Activated naive CD8-positive, alpha-beta T cell treated with anti-CD3 and anti-CD28 coated beads, Interleukin-2, amount 50 U/mL, for 24 hours (primary cell): ENCODE results near the gene CRACR2B.

Source experiments
- ATAC-seq: fragments of 150-1000 bp; cut with Tn5 transposase; one replicate; pipeline ENCODE4 v1.10.0; 2021
- DNase-seq: peaks from one replicate; pipeline ENCODE4 v3.0.0; 2021
- H3K27ac Mint-ChIP-seq: one replicate; pipeline ENCODE4 v1.8.0; 2021; ENCODE audit warnings: mild to moderate bottlenecking, mixed read lengths
- H3K27me3 Mint-ChIP-seq: one replicate; pipeline ENCODE4 v1.8.0; 2021; ENCODE audit warnings: mixed read lengths
- H3K36me3 Mint-ChIP-seq: one replicate; pipeline ENCODE4 v1.8.0; 2021; ENCODE audit warnings: low read depth, mixed read lengths
- H3K4me1 Mint-ChIP-seq: one replicate; pipeline ENCODE4 v1.8.0; 2021; ENCODE audit warnings: mixed read lengths
- H3K4me3 Mint-ChIP-seq: one replicate; pipeline ENCODE4 v1.8.0; 2021; ENCODE audit warnings: mild to moderate bottlenecking, moderate library complexity, mixed read lengths
- H3K9me3 Mint-ChIP-seq: one replicate; pipeline ENCODE4 v1.8.0; 2021; ENCODE audit warnings: mixed read lengths

Gene CRACR2B

DNA sequence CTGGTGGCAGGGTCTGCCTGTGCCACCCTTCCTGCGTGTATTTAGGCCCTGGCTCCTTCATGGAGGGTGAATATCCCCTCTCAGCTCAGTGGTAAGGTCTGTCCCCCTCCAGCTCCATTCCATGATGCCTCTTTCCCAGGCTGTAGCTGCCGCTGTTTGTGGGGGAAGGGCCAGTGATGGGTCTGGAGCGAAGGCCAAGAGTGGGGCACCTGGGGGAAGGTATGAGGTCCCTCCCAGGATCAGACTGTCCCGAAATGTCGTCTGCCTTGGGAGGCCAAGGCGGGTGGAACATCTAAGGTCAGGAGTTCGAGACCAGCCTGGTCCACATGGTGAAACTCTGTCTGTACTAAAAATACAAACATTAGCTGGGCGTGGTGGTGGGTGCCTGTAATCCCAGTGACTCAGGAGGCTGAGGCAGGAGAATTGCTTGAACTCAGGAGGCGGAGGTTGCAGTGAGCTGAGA is 6.2 kb downstream of the CRACR2B start:
- DNase-seq (no peak), ATAC-seq (no peak)
- peak overlapping the region; percentile 76 for H3K4me3 Mint-ChIP-seq
- H3K9me3 Mint-ChIP-seq, result no peaks in the 10 kb centered on the region
- H3K27me3 Mint-ChIP-seq, result peaks cover 20% of the 10 kb centered on the region
- H3K4me1 Mint-ChIP-seq, result peaks cover 21% of the 10 kb centered on the region
- peaks cover 3% of the 10 kb centered on the region for H3K36me3 Mint-ChIP-seq
- H3K27ac Mint-ChIP-seq, result peak overlapping the region; percentile 56

DNA sequence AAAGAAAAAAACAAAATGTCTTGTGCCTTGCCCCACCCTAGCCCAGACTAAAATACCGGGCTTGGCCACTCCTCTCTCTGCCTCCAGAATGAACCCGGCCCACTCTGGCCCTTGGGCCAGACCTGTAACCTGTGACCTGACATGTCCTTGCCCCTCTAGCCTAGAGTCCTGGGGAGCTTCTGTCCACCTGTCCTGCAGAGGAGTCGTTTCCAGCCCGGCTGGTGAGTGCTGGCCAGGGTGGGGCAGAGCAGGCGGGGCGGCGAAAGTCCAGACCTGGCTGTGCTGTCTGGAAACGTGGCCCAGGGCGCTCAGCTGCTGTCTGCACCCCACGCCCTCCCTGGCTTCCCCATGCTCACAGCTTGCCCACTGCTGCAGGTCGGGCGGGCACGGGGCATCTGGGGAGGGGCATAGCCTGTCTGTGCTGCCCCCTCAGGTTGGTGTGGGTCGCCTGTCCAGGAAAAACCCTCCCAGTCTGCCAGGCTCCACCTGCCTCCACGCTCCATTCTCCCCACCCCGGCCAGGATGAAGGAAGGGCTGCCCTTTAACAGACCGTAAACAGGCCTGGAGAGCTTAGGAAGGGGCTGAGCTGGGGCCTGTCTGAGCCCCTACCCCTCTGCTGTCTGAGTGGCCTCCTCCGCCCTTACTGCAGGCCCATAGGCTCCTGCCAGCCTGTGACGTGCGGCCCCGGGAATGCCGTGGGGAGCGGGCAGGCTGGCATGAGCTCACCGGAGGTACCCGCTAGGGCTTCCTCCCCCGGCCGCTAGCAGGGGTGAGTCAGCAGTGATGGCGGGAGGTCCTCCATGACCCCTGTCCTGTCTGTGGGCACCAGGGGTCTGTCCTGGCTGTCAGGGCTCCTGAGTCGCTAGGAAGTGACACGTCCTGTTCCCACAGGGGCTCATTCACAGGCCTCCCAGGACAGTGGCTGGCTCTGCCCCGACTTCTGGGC is 6.9 kb downstream of the CRACR2B start:
- Mint-ChIP-seq H3K27me3 (peaks cover 12% of the 10 kb centered on the region), H3K4me1 (peaks cover 17% of the 10 kb centered on the region), H3K9me3 (no peaks in the 10 kb centered on the region), H3K4me3 (peak overlapping the region; percentile 76), H3K27ac (peak overlapping the region; percentile 56), H3K36me3 (peaks cover 3% of the 10 kb centered on the region)
- DNase-seq (no peak), ATAC-seq (no peak)

DNA sequence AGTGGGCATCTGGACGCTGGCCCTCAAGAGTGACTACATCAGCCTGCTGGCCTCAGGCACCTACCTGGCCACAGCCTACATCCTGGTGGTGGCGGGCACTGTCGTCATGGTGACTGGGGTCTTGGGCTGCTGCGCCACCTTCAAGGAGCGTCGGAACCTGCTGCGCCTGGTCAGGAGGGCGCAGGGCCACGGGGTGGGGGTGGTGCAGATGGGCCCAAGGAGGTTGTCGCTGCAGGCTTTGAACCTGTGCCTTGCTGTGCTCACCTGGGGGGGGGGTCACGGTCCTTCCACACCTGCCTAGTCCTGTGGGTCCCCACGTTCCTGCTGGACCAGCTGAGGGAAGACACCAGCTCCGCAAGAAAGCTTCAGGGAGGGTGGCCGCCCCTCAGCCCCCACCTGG is 8.6 kb downstream of the CRACR2B start:
- no peak for DNase-seq
- Mint-ChIP-seq H3K27me3 (peaks cover 4% of the 10 kb centered on the region), H3K36me3 (peaks cover 12% of the 10 kb centered on the region), H3K27ac (no peak overlapping the region), H3K4me1 (peaks cover 28% of the 10 kb centered on the region), H3K9me3 (no peaks in the 10 kb centered on the region), H3K4me3 (no peak overlapping the region)
- no peak for ATAC-seq

GRCh38 chr11:836700-837099 is 9.0 kb downstream of the CRACR2B start:
- DNase-seq (no peak), ATAC-seq (no peak)
- Mint-ChIP-seq H3K4me3 (no peak overlapping the region), H3K36me3 (peaks cover 12% of the 10 kb centered on the region), H3K27me3 (peaks cover 2% of the 10 kb centered on the region), H3K4me1 (peaks cover 30% of the 10 kb centered on the region), H3K27ac (no peak overlapping the region), H3K9me3 (no peaks in the 10 kb centered on the region)

- Mint-ChIP-seq H3K27me3 (no peaks in the 10 kb centered on the region), H3K4me3 (no peak overlapping the region), H3K36me3 (peaks cover 12% of the 10 kb centered on the region), H3K9me3 (no peaks in the 10 kb centered on the region), H3K27ac (no peak overlapping the region), H3K4me1 (peaks cover 30% of the 10 kb centered on the region)
- DNase-seq (no peak), ATAC-seq (no peak)
Observed at GRCh38 chr11:837189-837989, 9.7 kb downstream of the CRACR2B start.

GRCh38 chr11:837990-838307 is 10.2 kb downstream of the CRACR2B start:
- H3K4me3 Mint-ChIP-seq, result no peak overlapping the region
- no peak for DNase-seq
- no peaks in the 10 kb centered on the region for H3K9me3 Mint-ChIP-seq
- H3K4me1 Mint-ChIP-seq, result peaks cover 30% of the 10 kb centered on the region
- ATAC-seq, result no peak
- H3K36me3 Mint-ChIP-seq, result peaks cover 12% of the 10 kb centered on the region
- H3K27me3 Mint-ChIP-seq, result no peaks in the 10 kb centered on the region
- no peak overlapping the region for H3K27ac Mint-ChIP-seq

GRCh38 chr11:838441-839279 is 10.9 kb downstream of the CRACR2B start:
- Mint-ChIP-seq H3K27me3 (peaks cover 3% of the 10 kb centered on the region), H3K36me3 (peaks cover 12% of the 10 kb centered on the region), H3K27ac (no peak overlapping the region), H3K9me3 (no peaks in the 10 kb centered on the region), H3K4me1 (peaks cover 34% of the 10 kb centered on the region), H3K4me3 (no peak overlapping the region)
- ATAC-seq (no peak), DNase-seq (no peak)

DNA sequence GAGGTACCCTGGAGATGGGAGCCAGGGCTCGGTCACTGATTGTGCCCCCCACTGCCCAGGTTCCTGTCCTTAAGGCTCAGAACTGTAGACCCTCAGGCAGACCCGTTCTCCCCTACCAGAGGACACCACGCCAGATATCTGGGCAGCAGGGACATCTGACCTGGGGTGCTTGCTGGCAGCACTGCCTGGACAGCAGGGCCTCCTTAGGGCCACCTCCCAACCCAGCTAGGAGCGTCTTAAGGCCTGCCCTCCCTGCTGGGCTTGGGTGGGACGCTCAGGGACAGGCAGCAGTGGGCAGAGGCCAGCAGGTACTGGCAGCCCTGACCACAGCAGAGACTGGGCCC is 11.5 kb downstream of the CRACR2B start:
- H3K9me3 Mint-ChIP-seq, result no peaks in the 10 kb centered on the region
- no peak overlapping the region for H3K4me3 Mint-ChIP-seq
- no peak for DNase-seq
- ATAC-seq, result no peak
- no peak overlapping the region for H3K27ac Mint-ChIP-seq
- H3K36me3 Mint-ChIP-seq, result peaks cover 12% of the 10 kb centered on the region
- H3K27me3 Mint-ChIP-seq, result peaks cover 3% of the 10 kb centered on the region
- H3K4me1 Mint-ChIP-seq, result peaks cover 33% of the 10 kb centered on the region

DNA sequence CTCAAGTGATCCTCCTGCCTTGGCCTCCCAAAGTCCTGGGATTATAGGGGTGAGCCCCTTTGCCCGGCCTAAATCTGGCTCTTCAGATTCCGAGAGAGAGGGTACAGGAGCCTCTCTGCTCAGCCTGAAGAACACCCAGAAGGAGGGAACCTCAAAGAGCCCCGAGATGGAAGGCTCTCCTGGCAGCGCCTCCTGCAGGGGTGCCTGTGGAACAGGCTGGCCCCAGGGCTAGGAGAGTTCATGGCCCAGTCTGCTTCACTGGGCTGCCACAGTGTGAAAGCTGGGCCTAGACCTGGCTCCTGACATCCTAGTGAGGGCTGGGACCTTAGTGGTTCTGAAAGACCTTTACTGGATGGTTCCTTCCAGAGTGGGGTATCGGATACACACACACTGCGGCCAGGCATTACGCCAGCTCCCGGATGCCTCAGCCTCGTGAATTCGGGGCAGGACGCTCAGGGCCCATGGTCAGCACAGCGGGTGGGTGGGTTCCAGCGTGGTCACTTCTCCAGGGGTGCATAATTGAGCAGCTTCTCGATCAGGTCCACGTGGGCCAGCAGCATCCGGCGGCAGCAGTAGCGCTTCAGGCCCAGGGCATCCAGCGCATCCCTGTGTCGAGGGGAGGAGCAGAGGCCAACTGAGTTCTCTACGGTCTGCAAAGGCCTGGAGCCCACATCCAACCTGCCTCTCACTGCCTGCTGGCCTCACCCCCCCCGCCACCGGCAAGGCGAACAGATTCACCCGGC is 12.3 kb downstream of the CRACR2B start:
- DNase-seq (no peak), ATAC-seq (no peak)
- Mint-ChIP-seq H3K27ac (peak overlapping the region; percentile 49), H3K4me1 (peaks cover 33% of the 10 kb centered on the region), H3K36me3 (peaks cover 12% of the 10 kb centered on the region), H3K27me3 (peaks cover 3% of the 10 kb centered on the region), H3K4me3 (peak overlapping the region; percentile 84), H3K9me3 (no peaks in the 10 kb centered on the region)

DNA sequence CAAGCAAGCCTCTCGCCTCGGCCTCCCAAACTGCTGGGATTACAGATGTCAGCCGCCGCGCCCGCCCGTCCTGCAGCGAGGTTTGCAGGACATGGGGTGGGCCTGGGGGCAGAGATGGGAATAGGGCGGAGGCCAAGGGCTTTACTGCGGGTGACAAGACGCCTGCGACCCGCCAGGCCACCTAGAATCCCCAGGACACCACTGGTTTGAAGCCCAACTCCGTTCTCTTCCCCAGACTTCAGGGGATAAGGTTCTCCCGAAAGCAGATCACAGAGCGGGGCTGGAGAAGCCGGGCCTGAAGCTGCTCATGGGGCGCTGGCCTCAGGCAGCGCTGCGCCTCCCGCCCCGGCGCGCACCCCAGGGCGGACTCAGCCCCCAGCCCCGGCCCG is 14.3 kb downstream of the CRACR2B start:
- peaks cover 12% of the 10 kb centered on the region for H3K36me3 Mint-ChIP-seq
- peak; percentile 16 for ATAC-seq
- peak overlapping the region; percentile 73 for H3K27ac Mint-ChIP-seq
- DNase-seq, result no peak
- H3K4me1 Mint-ChIP-seq, result peaks cover 30% of the 10 kb centered on the region
- H3K9me3 Mint-ChIP-seq, result no peaks in the 10 kb centered on the region
- peak overlapping the region; percentile 84 for H3K4me3 Mint-ChIP-seq
- H3K27me3 Mint-ChIP-seq, result peaks cover 3% of the 10 kb centered on the region

DNA sequence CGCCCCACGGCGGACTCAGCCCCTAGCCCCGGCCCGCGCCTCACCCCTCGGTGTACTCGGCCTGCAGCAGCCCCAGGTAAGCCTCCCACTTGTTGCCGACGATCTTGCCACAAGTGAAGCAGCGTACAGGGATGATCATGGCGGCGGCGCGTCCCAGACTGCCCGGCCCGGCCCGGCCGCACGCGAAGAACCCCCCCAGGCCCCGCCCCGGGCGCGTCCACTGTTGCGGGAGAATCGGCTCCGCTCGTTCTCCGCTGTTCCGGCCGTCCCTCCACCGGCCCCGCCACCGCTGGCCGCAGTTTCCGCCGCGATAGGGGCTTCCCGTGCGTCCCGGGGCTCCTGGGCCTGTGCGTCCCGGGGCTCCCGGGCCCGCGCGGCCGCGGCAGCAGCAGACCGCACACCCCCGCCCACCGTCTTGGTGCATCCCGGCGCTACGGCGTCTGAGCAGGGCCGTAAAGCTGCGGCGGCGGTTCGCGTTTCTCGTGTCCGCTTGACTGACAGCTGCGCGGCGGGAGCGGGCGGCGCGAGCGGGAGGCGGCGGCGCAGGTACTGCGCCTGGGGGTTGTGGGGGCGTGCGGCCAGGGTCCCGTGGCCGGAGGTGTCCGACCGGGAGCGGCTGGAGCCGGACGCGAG is 14.8 kb downstream of the CRACR2B start, which contains the start of the genes POLR2L and TSPAN4:
Gene POLR2L (minus strand): TSS at position 160 of the 633 bp plus-strand sequence. CDS start 21 bp downstream, at position 139.
Gene TSPAN4 (plus strand): TSS at position 483 of the 633 bp plus-strand sequence. CDS start 7,453 bp downstream, outside the sequence.
- ATAC-seq (peak; percentile 63), DNase-seq (peak; percentile 92)
- Mint-ChIP-seq H3K36me3 (peaks cover 12% of the 10 kb centered on the region), H3K27me3 (peaks cover 3% of the 10 kb centered on the region), H3K27ac (peak within 1 kb of the TSS; percentile 73), H3K4me3 (peak within 1 kb of the TSS; percentile 84), H3K9me3 (no peaks in the 10 kb centered on the region), H3K4me1 (peaks cover 30% of the 10 kb centered on the region)

DNA sequence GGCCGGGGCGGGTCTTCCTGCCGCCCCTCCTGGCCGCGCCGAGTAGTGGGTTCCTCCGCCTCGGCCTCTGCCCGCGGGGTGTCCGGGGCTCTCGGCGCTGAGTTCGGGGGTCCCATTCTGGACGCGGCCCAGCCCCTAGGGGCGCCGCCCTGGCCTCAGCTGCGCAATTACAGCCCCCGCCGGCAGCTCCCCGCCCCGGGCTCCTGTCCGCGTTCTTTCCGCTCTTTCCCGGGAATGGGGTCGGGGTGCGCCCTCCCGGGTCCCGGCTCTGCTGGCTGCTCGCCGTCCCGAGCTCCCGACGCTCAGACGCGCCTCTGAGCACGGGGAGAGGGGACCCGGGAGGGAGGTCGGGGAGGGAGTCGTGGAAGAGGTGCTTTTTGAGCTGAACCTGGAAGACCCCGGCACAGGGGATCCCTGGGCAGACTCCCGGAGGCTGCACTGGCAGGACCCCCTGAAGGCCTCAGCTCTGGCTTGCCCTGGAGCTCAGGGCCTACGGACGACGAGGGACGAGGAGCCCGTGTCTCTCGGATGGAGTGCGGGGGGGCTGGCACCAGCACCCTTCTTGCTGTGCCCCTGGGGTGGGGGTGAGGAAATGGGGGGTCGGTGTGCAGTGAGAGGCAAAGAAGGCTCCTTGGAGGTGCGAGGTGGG is 15.5 kb downstream of the CRACR2B start:
- Mint-ChIP-seq H3K27me3 (peaks cover 3% of the 10 kb centered on the region), H3K4me3 (peak overlapping the region; percentile 72), H3K4me1 (peaks cover 30% of the 10 kb centered on the region), H3K9me3 (no peaks in the 10 kb centered on the region), H3K36me3 (peaks cover 12% of the 10 kb centered on the region), H3K27ac (peak overlapping the region; percentile 39)
- DNase-seq, result no peak
- ATAC-seq, result no peak
